Keratinocyte (primary cell): ENCODE data around the gene CNTLN. TPM values are rescaled to one million over a fixed set of nuclear protein-coding genes. Genes with fewer than 3 reads are reported as not detected.

Source experiments
- DNase-seq: peaks from one replicate; pipeline ENCODE4 v3.0.0-alpha.2; 2011; ENCODE audit warnings: low read depth, missing footprints, low spot score
- FAIRE-seq: peaks from 2 replicates; lab custom pipeline; 2011; peaks lifted over from hg19 to GRCh38; lab: Jason Lieb, UNC
- H2AFZ ChIP-seq: 2 replicates; pipeline ENCODE4 v1.6.0; 2012; ENCODE audit warnings: low read length, control low read depth, inconsistent platforms; ENCODE audit not compliant: control insufficient read depth
- H3K27ac ChIP-seq: 2 replicates; pipeline ENCODE4 v1.5.1; 2011; ENCODE audit warnings: low read length; ENCODE audit not compliant: control insufficient read depth, insufficient read depth
- H3K27me3 ChIP-seq: 3 replicates; pipeline ENCODE4 v1.6.0; 2011; ENCODE audit warnings: low read length; ENCODE audit not compliant: control insufficient read depth, insufficient read depth; ENCODE audit errors: extremely low read depth
- H3K36me3 ChIP-seq, 2 experiments: 2 replicates in 1 of 2; 3 replicates in 1 of 2; pipeline ENCODE4 v1.5.1; 2011; ENCODE audit warnings: low read length in 2 of 2, mild to moderate bottlenecking in 1 of 2; ENCODE audit not compliant: control insufficient read depth in 2 of 2, insufficient read depth in 2 of 2; ENCODE audit errors: extremely low read depth in 1 of 2
- H3K4me1 ChIP-seq: 3 replicates; pipeline ENCODE4 v1.5.1; 2011; ENCODE audit warnings: low read length; ENCODE audit not compliant: control insufficient read depth, insufficient read depth; ENCODE audit errors: extremely low read depth
- H3K4me2 ChIP-seq: 3 replicates; pipeline ENCODE4 v1.6.0; 2011; ENCODE audit warnings: low read depth, low read length; ENCODE audit not compliant: control insufficient read depth, insufficient read depth; ENCODE audit errors: extremely low read depth
- H3K4me3 ChIP-seq, 3 experiments: fragments of 200-600 bp in 1 of 3; sonication (generic) in 1 of 3; 2 replicates in 2 of 3; 3 replicates in 1 of 3; pipeline ENCODE4 v1.5.1; 2011 to 2016; ENCODE audit warnings: low read length in 3 of 3, mild to moderate bottlenecking in 3 of 3, control low read depth in 2 of 3, inconsistent platforms in 1 of 3, low read depth in 1 of 3, mixed read lengths in 1 of 3, mixed run types in 1 of 3, moderate library complexity in 1 of 3; ENCODE audit not compliant: control insufficient read depth in 2 of 3, insufficient read depth in 2 of 3; ENCODE audit errors: extremely low read depth in 1 of 3
- H3K79me2 ChIP-seq: 2 replicates; pipeline ENCODE4 v1.6.0; 2012; ENCODE audit warnings: low read length; ENCODE audit not compliant: control insufficient read depth, insufficient read depth
- H3K9ac ChIP-seq: 3 replicates; pipeline ENCODE4 v1.6.0; 2011; ENCODE audit warnings: low read length; ENCODE audit not compliant: control insufficient read depth, insufficient read depth; ENCODE audit errors: extremely low read depth
- H3K9me1 ChIP-seq: 3 replicates; pipeline ENCODE4 v1.6.0; 2011; ENCODE audit warnings: low read length; ENCODE audit not compliant: control insufficient read depth, insufficient read depth; ENCODE audit errors: extremely low read depth
- H3K9me3 ChIP-seq: 2 replicates; pipeline ENCODE4 v1.5.1; 2012; ENCODE audit warnings: low read depth, low read length; ENCODE audit not compliant: control insufficient read depth
- H4K20me1 ChIP-seq: 3 replicates; pipeline ENCODE4 v1.6.0; 2011; ENCODE audit warnings: low read length; ENCODE audit not compliant: control insufficient read depth, insufficient read depth; ENCODE audit errors: extremely low read depth
- EZH2 ChIP-seq: IDR thresholded peaks from one replicate; pipeline ENCODE4 v1.6.1; 2012; ENCODE audit warnings: inconsistent platforms, mild to moderate bottlenecking, low read length, moderate library complexity
- dilution Hi-C: fragments of 300-500 bp; cut with MboI; formaldehyde crosslinking; loops from one replicate; pipeline ENCODE4 v1.7.0; 2020; ENCODE audit warnings: low sequenced_read_pairs; ENCODE audit not compliant: extremely low pct_ligation_motif_present
- polyA plus RNA-seq, 5 experiments: library from polyadenylated mRNA; depleted of rRNA in 3 of 5; stranded (reverse) in 3 of 5; stranded (forward) in 1 of 5; unstranded in 1 of 5; fragments of >200 nt; gene quantifications; 1 replicate in 1 of 5; 2 replicates in 3 of 5; 3 replicates in 1 of 5; pipeline versions ENCODE4 v1.2.1 to v1.2.3, GENCODE V29; 2011 to 2012; ENCODE audit warnings: missing spikeins in 2 of 5, low read depth in 1 of 5, low replicate concordance in 1 of 5
- TF ChIP-seq, protein P1 (sequence below), 3 experiments: IDR thresholded peaks in 1 of 3; conservative IDR thresholded peaks in 1 of 3; optimal IDR thresholded peaks in 1 of 3; 2 replicates in 2 of 3; 3 replicates in 1 of 3; pipeline versions ENCODE3 to v1.5.1; 2011; ENCODE audit warnings: low read length in 3 of 3, mild to moderate bottlenecking in 3 of 3, moderate library complexity in 2 of 3, control low read depth in 1 of 3, inconsistent platforms in 1 of 3; ENCODE audit not compliant: insufficient read depth in 2 of 3; ENCODE audit errors: extremely low read depth in 1 of 3

Gene CNTLN
- polyA plus RNA-seq, 1 donor (not counting 4 experiments of a cell fraction or from before 2014, with no cell fraction given): 2.4 TPM

DNA sequence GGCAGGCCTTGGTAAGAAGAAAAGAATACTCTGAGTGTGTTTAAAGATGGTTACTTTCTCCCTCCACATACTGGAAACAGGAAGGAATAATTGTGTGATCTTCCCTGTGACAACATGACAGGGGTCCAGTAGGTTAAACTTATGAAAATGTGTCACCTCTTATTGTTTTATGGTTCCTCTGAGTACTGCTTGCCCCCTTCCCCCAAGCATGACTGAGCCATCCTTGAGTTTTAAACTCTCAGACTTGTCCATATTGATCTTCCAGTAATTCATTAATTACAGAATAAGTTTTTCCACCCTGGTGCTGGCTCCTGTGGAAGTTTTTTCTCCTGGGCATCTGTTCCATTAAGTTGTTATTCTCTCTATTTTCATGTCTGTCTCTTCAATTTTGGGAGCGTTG, 95.8 kb downstream of the CNTLN start:
- dilution Hi-C loops: no loop called here
- Histone ChIP-seq H3K4me2 (no peak overlapping the region), H2AFZ (no peak overlapping the region), H3K27ac (no peak overlapping the region), H3K36me3 (no peaks in the 10 kb centered on the region), H3K79me2 (no peaks in the 10 kb centered on the region), H3K9ac (no peak overlapping the region), H4K20me1 (no peaks in the 10 kb centered on the region), H3K27me3 (no peaks in the 10 kb centered on the region), H3K9me3 (no peaks in the 10 kb centered on the region), H3K9me1 (no peaks in the 10 kb centered on the region), H3K4me1 (no peaks in the 10 kb centered on the region), H3K4me3 (no peak overlapping the region)
- DNase-seq (no peak), FAIRE-seq (no peak)
- TF ChIP-seq EZH2: no peak
- TF ChIP-seq, protein P1, sequence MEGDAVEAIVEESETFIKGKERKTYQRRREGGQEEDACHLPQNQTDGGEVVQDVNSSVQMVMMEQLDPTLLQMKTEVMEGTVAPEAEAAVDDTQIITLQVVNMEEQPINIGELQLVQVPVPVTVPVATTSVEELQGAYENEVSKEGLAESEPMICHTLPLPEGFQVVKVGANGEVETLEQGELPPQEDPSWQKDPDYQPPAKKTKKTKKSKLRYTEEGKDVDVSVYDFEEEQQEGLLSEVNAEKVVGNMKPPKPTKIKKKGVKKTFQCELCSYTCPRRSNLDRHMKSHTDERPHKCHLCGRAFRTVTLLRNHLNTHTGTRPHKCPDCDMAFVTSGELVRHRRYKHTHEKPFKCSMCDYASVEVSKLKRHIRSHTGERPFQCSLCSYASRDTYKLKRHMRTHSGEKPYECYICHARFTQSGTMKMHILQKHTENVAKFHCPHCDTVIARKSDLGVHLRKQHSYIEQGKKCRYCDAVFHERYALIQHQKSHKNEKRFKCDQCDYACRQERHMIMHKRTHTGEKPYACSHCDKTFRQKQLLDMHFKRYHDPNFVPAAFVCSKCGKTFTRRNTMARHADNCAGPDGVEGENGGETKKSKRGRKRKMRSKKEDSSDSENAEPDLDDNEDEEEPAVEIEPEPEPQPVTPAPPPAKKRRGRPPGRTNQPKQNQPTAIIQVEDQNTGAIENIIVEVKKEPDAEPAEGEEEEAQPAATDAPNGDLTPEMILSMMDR (optimal IDR thresholded peaks at IDR 0.05 in 1 of 3, IDR thresholded peaks at IDR 0.05 in 1 of 3, conservative IDR thresholded peaks at IDR 0.05 in 1 of 3; ENCODE audit: extremely low read depth in 1 of 3, insufficient read depth in 2 of 3, low read length in 3 of 3): no peak

DNA sequence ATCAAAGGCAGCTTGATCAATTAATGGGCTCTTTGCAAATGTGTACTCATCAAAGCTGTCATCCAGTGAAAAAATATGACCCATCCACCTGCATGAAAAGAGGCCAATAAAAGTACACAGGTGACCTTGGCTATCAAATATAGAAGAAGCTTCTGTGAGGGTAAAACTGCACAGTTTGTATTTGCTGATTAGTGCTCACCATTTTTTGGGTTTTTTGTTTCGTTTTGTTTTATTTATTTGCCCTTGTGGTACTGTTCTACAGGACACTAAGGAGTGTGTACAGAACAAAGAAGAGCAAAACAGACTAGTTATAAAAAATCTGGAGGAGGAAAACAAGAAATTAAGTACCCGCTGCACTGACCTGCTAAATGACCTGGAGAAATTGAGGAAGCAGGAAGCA, 101.3 kb downstream of the CNTLN start:
- dilution Hi-C loops: no loop called here
- FAIRE-seq: no peak

More for the DNA sequence above, 101.3 kb downstream of the CNTLN start:
- no peak overlapping the region for H3K27ac ChIP-seq
- no peaks in the 10 kb centered on the region for H3K4me1 ChIP-seq
- no peaks in the 10 kb centered on the region for H4K20me1 ChIP-seq
- H3K79me2 ChIP-seq: no peaks in the 10 kb centered on the region
- H3K27me3 ChIP-seq: no peaks in the 10 kb centered on the region
- no peak overlapping the region for H3K4me2 ChIP-seq
- H3K9me3 ChIP-seq: no peaks in the 10 kb centered on the region
- no peak overlapping the region for H3K4me3 ChIP-seq
- H2AFZ ChIP-seq: no peak overlapping the region
- DNase-seq: no peak
- no peak overlapping the region for H3K9ac ChIP-seq
- H3K9me1 ChIP-seq: no peaks in the 10 kb centered on the region
- no peak for TF ChIP-seq EZH2
- TF ChIP-seq, protein P1 (optimal IDR thresholded peaks at IDR 0.05 in 1 of 3, IDR thresholded peaks at IDR 0.05 in 1 of 3, conservative IDR thresholded peaks at IDR 0.05 in 1 of 3; ENCODE audit: extremely low read depth in 1 of 3, insufficient read depth in 2 of 3, low read length in 3 of 3): no peak
- H3K36me3 ChIP-seq: no peaks in the 10 kb centered on the region
